T1000 (cell line): ENCODE data around the gene ZMYND8.
"Not testable (repeated sequence)": the region's sequence is repeated elsewhere in the genome, so short reads cannot be mapped to it uniquely, and the experiment has no call there.

Experiments used
- DNase-seq: peaks from one replicate; lab custom pipeline; 2025; ENCODE audit warnings: mixed read lengths; lab: John Stamatoyannopoulos, UW

ZMYND8 gene

GRCh38 chr20:47265214-47265613 lies 91.3 kb downstream of the ZMYND8 start:
- DNase-seq: no peak

GRCh38 chr20:47264137-47264769 lies 92.2 kb downstream of the ZMYND8 start:
- DNase-seq: not testable (repeated sequence)

GRCh38 chr20:47263465-47264084 lies 92.9 kb downstream of the ZMYND8 start:
- DNase-seq: no peak

- DNase-seq: no peak
Observed at GRCh38 chr20:47263080-47263464, 93.4 kb downstream of the ZMYND8 start.

- no peak for DNase-seq
Observed at GRCh38 chr20:47262365-47263013, 94.0 kb downstream of the ZMYND8 start.

GRCh38 chr20:47262008-47262364 lies 94.5 kb downstream of the ZMYND8 start:
- DNase-seq: no peak

GRCh38 chr20:47261161-47261774 lies 95.2 kb downstream of the ZMYND8 start:
- DNase-seq: not testable (repeated sequence)

- DNase-seq: not testable (repeated sequence)
Observed at GRCh38 chr20:47260540-47261126, 95.9 kb downstream of the ZMYND8 start.

- no peak for DNase-seq
Observed at GRCh38 chr20:47258745-47259695, 97.5 kb downstream of the ZMYND8 start.

GRCh38 chr20:47257771-47258170 lies 98.7 kb downstream of the ZMYND8 start:
- no peak for DNase-seq

GRCh38 chr20:47257256-47257655 lies 99.2 kb downstream of the ZMYND8 start:
- DNase-seq: no peak

GRCh38 chr20:47256668-47257236 lies 99.7 kb downstream of the ZMYND8 start:
- no peak for DNase-seq

- DNase-seq: no peak
Observed at GRCh38 chr20:47253872-47254271, 102.6 kb downstream of the ZMYND8 start.

- no peak for DNase-seq
Observed at GRCh38 chr20:47252879-47253307, 103.6 kb downstream of the ZMYND8 start.

GRCh38 chr20:47251154-47252020 lies 105.1 kb downstream of the ZMYND8 start:
- no peak for DNase-seq

- no peak for DNase-seq
Observed at GRCh38 chr20:47250360-47250759, 106.1 kb downstream of the ZMYND8 start.

GRCh38 chr20:47249913-47250312 lies 106.6 kb downstream of the ZMYND8 start:
- DNase-seq: no peak

GRCh38 chr20:47248448-47248966 lies 108.0 kb downstream of the ZMYND8 start:
- no peak for DNase-seq

GRCh38 chr20:47247972-47248371 lies 108.5 kb downstream of the ZMYND8 start:
- DNase-seq: no peak
